Astrocyte (in vitro differentiated cells and primary cell): ENCODE measurements around the gene ZNF804B. TPM values are rescaled to one million over a fixed set of nuclear protein-coding genes. Genes with fewer than 3 reads are reported as not detected.

Experiments used
- DNase-seq: peaks from one replicate; pipeline ENCODE4 v3.0.0-alpha.2; 2010; ENCODE audit warnings: low read depth
- FAIRE-seq: peaks from 2 replicates; lab custom pipeline; 2011; peaks lifted over from hg19 to GRCh38; lab: Jason Lieb, UNC
- H2AFZ ChIP-seq: 2 replicates; pipeline ENCODE4 v1.6.0; 2012; ENCODE audit warnings: low read depth, low read length, inconsistent platforms
- H3K27ac ChIP-seq: 2 replicates; pipeline ENCODE4 v1.5.1; 2011; ENCODE audit warnings: low read depth, low read length, inconsistent platforms
- H3K27me3 ChIP-seq: 2 replicates; pipeline ENCODE4 v1.6.0; 2011; ENCODE audit warnings: low read length, inconsistent platforms; ENCODE audit not compliant: insufficient read depth
- H3K36me3 ChIP-seq: 2 replicates; pipeline ENCODE4 v1.5.1; 2011; ENCODE audit warnings: low read length, inconsistent platforms; ENCODE audit not compliant: insufficient read depth
- H3K4me1 ChIP-seq: 2 replicates; pipeline ENCODE4 v1.5.1; 2011; ENCODE audit warnings: low read length, inconsistent platforms; ENCODE audit not compliant: insufficient read depth
- H3K4me2 ChIP-seq: 2 replicates; pipeline ENCODE4 v1.6.0; 2012; ENCODE audit warnings: low read length, inconsistent platforms
- H3K4me3 ChIP-seq: 2 replicates; pipeline ENCODE4 v1.5.1; 2011; ENCODE audit warnings: low read depth, mild to moderate bottlenecking, low read length, inconsistent platforms; ENCODE audit not compliant: insufficient read depth
- H3K79me2 ChIP-seq: 2 replicates; pipeline ENCODE4 v1.6.0; 2012; ENCODE audit warnings: mild to moderate bottlenecking, low read length, inconsistent platforms; ENCODE audit not compliant: insufficient read depth
- H3K9ac ChIP-seq: 2 replicates; pipeline ENCODE4 v1.6.0; 2012; ENCODE audit warnings: mild to moderate bottlenecking, low read length, inconsistent platforms
- H3K9me3 ChIP-seq: 2 replicates; pipeline ENCODE4 v1.5.1; 2012; ENCODE audit warnings: low read depth, mild to moderate bottlenecking, low read length, inconsistent platforms; ENCODE audit not compliant: insufficient read depth
- H4K20me1 ChIP-seq: 2 replicates; pipeline ENCODE4 v1.6.0; 2012; ENCODE audit warnings: low read length, inconsistent platforms; ENCODE audit not compliant: insufficient read depth
- H3K27ac Mint-ChIP-seq: one replicate; pipeline ENCODE4 v1.8.0; 2021; ENCODE audit warnings: mild to moderate bottlenecking, mixed read lengths; ENCODE audit not compliant: unreplicated experiment
- H3K27me3 Mint-ChIP-seq: one replicate; pipeline ENCODE4 v1.8.0; 2021; ENCODE audit warnings: low read depth, mixed read lengths; ENCODE audit not compliant: unreplicated experiment
- H3K36me3 Mint-ChIP-seq: one replicate; pipeline ENCODE4 v1.8.0; 2021; ENCODE audit warnings: low read depth, mixed read lengths; ENCODE audit not compliant: unreplicated experiment
- H3K4me1 Mint-ChIP-seq: one replicate; pipeline ENCODE4 v1.8.0; 2021; ENCODE audit warnings: low read depth, mixed read lengths; ENCODE audit not compliant: unreplicated experiment
- H3K4me3 Mint-ChIP-seq: one replicate; pipeline ENCODE4 v1.8.0; 2021; ENCODE audit warnings: mild to moderate bottlenecking, moderate library complexity, mixed read lengths; ENCODE audit not compliant: unreplicated experiment
- H3K9me3 Mint-ChIP-seq: one replicate; pipeline ENCODE4 v1.8.0; 2021; ENCODE audit warnings: mild to moderate bottlenecking, mixed read lengths; ENCODE audit not compliant: unreplicated experiment
- CTCF ChIP-seq: IDR thresholded peaks from 2 replicates; pipeline ENCODE4 v1.5.1; 2011; ENCODE audit warnings: low read depth, mild to moderate bottlenecking, inconsistent platforms, low read length, moderate library complexity; ENCODE audit not compliant: insufficient read depth
- EZH2 ChIP-seq: IDR thresholded peaks from 2 replicates; pipeline ENCODE4 v1.6.1; 2012; ENCODE audit warnings: mild to moderate bottlenecking, low read length, inconsistent platforms; ENCODE audit not compliant: insufficient read depth
- total RNA-seq: library from RNA; stranded (reverse); gene quantifications from 2 replicates; pipeline ENCODE4 v1.2.1, GENCODE V29; 2021

ZNF804B gene
- total RNA-seq, 1 donor from 2014 or later: not detected

GRCh38 chr7:88758381-88759229 is 895 bp upstream of the ZNF804B start:
- no peaks in the 10 kb centered on the region for H3K4me1 ChIP-seq
- no peak overlapping the region for H3K27ac ChIP-seq
- H3K36me3 ChIP-seq: no peaks in the 10 kb centered on the region
- Mint-ChIP-seq H3K36me3 (no peaks in the 10 kb centered on the region), H3K4me3 (peak overlapping the region; percentile 77), H3K4me1 (no peaks in the 10 kb centered on the region), H3K27me3 (peaks cover 35% of the 10 kb centered on the region), H3K27ac (no peak overlapping the region), H3K9me3 (no peaks in the 10 kb centered on the region)
- H2AFZ ChIP-seq: peak overlapping the region; percentile 68
- H3K27me3 ChIP-seq: peaks cover 23% of the 10 kb centered on the region
- no peaks in the 10 kb centered on the region for H3K79me2 ChIP-seq
- peak overlapping the region; percentile 27 for H3K4me3 ChIP-seq
- peak overlapping the region; percentile 78 for H3K4me2 ChIP-seq
- no peaks in the 10 kb centered on the region for H4K20me1 ChIP-seq
- H3K9me3 ChIP-seq: no peaks in the 10 kb centered on the region
- TF ChIP-seq CTCF: no peak
- peak; percentile 7 for TF ChIP-seq EZH2
- H3K9ac ChIP-seq: no peak overlapping the region
- FAIRE-seq (no peak), DNase-seq (peak; percentile 3)

GRCh38 chr7:88760136-88760515 is 626 bp downstream of the ZNF804B start:
- no peak for FAIRE-seq
- no peaks in the 10 kb centered on the region for H3K36me3 Mint-ChIP-seq

More at GRCh38 chr7:88760136-88760515, 626 bp downstream of the ZNF804B start:
- Histone ChIP-seq H3K36me3 (no peaks in the 10 kb centered on the region), H3K79me2 (no peaks in the 10 kb centered on the region), H2AFZ (peak overlapping the region; percentile 51), H3K4me3 (no peak overlapping the region), H4K20me1 (no peaks in the 10 kb centered on the region), H3K9me3 (no peaks in the 10 kb centered on the region), H3K4me2 (peak overlapping the region; percentile 78), H3K9ac (no peak overlapping the region), H3K4me1 (no peaks in the 10 kb centered on the region), H3K27me3 (peaks cover 23% of the 10 kb centered on the region), H3K27ac (no peak overlapping the region)
- Mint-ChIP-seq H3K27ac (no peak overlapping the region), H3K4me3 (peak overlapping the region; percentile 77), H3K9me3 (no peaks in the 10 kb centered on the region), H3K4me1 (no peaks in the 10 kb centered on the region), H3K27me3 (peaks cover 35% of the 10 kb centered on the region)
- no peak for DNase-seq
- no peak for TF ChIP-seq EZH2
- TF ChIP-seq CTCF: no peak
